SIG-M5 (cell line): Measurements from ENCODE around the gene GET3.
"Not testable (repeated sequence)": the region's sequence is repeated elsewhere in the genome, so short reads cannot be mapped to it uniquely, and the experiment has no call there.

ENCODE experiments used
- DNase-seq: peaks from one replicate; lab custom pipeline; 2025; lab: John Stamatoyannopoulos, UW

The GET3 gene

DNA sequence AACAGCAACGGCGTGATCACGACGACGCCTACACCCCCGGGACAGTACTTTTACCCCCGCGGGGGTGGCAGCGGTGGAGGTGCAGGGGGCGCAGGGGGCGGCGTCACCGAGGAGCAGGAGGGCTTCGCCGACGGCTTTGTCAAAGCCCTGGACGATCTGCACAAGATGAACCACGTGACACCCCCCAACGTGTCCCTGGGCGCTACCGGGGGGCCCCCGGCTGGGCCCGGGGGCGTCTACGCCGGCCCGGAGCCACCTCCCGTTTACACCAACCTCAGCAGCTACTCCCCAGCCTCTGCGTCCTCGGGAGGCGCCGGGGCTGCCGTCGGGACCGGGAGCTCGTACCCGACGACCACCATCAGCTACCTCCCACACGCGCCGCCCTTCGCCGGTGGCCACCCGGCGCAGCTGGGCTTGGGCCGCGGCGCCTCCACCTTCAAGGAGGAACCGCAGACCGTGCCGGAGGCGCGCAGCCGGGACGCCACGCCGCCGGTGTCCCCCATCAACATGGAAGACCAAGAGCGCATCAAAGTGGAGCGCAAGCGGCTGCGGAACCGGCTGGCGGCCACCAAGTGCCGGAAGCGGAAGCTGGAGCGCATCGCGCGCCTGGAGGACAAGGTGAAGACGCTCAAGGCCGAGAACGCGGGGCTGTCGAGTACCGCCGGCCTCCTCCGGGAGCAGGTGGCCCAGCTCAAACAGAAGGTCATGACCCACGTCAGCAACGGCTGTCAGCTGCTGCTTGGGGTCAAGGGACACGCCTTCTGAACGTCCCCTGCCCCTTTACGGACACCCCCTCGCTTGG lies 55.0 kb downstream of the GET3 start:
- no peak for DNase-seq

DNA sequence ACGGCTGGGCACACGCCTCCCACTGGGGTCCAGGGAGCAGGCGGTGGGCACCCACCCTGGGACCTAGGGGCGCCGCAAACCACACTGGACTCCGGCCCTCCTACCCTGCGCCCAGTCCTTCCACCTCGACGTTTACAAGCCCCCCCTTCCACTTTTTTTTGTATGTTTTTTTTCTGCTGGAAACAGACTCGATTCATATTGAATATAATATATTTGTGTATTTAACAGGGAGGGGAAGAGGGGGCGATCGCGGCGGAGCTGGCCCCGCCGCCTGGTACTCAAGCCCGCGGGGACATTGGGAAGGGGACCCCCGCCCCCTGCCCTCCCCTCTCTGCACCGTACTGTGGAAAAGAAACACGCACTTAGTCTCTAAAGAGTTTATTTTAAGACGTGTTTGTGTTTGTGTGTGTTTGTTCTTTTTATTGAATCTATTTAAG lies 55.6 kb downstream of the GET3 start:
- no peak for DNase-seq

DNA sequence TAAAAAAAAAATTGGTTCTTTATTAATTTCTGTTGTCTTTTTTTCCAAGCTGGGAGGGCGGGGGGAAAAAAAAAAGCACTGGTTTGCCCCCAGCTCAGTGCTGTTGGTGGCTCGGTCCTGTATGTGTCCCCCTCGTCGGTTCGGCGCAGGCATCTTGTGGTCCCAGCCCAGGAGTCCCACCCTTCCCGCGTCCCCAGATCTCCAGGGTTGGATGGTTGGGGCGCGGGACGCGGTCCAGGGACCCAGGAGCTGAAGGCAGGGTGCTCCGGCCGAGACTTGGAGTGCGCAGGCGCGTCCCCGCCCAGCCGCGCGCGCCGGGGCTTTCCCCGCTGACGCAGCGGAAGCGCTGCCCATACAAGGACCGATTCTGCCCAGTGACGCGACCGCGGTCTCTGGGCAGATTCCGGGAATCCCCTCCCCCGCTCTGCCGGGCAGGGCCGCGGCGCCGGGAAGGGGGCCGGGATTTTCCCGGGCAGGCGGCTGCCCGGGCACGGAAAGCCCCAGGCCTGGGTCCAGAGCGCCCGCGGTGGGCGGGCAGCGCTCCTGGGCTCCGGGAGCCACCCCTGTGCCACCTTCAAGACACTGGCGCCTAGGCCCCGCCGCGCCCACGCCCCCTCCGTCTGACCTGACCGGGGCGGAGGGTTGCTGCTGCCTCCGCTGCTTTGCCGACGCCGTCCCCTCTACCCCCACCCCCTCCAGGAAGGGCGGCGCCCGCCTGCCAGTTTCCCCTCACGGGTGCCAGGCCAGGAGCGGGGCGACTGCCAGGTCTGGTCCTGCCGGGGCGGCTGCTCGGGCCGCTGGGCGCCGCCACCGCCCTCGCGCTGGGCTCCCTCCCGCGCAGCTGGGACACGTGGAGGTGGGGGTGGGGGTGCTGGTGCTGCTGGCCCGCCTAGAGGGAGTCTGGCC lies 56.2 kb downstream of the GET3 start:
- DNase-seq: no peak

DNA sequence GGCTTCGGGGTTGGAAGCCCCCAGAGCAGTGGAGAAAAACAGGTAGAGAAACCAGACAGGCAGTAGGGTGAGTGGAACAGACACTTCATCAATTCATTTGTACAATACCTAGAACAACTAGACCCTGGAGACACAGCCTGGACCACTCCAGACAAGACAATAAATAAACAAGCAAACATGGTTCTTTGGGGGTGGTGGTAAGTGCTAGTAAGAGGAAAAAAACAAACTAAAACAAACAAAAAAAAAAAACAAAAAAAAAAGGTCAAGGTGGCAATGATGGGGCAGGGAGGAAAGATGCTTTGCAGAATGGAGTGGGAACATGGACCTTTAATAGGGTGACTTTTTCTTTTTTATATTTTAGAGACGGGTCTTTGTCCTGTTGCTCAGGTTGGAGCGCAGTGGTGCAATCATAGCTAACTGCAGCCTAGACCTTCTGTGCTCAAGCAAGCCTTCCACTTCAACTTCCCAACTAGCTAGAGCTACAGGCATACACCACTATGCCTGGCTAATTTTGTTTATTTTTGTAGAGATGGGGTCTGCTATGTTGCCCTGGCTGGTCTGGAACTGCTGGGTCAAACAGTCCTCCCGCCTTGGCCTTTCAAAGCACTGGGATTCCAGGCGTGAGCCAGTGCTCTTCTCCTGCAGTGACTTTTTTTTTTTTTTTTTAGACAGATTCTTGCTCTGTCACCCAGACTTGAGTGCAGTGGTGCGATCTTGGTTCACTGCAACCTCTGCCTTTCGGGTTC lies 57.1 kb downstream of the GET3 start:
- DNase-seq: no peak

- DNase-seq: no peak
Measured at GRCh38 chr19:12794971-12795381, 57.7 kb downstream of the GET3 start.

DNA sequence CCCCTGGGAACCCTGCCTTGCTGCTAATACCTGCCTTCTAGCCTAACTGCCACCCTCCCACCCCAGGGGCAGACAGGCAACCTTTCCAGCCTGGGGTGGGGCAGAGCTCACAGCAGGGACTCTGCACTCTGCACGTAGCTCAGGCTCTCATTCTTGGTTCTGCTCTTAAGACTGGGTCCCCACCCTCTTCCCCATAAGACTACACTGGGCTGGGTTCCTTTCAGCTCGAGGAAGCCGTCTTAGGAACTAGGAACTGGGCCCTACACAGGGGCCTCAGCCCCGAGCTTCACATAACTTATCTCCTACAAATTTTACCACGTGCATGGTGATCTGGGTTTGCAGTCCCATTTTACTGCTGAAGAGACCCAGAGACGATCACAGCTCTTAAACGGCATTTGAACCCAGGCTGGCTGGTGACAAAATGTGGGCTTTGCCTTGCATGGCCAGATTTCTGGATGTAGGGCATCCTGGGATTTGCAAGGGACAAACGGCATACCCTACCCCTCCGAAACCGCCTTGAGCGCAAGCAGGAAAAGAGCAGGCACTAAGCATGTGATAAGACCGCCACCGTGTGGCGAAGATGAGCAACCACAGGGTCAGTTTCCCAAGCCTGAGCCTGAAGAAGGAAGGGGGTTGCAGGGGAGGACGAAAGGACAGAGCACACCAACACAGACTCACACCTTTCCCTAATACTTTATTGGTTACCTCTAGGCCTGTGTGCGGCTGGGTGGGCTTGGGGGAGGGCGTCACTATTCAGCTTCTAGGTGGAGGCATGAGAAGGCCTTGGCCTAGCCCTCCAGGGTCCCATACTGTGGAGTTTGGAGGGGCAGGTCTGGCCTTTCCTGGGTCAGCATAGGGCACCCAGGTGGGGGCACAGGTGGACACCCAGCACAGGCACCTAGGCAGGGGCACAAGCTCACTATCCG lies 59.1 kb downstream of the GET3 start:
- no peak for DNase-seq

DNA sequence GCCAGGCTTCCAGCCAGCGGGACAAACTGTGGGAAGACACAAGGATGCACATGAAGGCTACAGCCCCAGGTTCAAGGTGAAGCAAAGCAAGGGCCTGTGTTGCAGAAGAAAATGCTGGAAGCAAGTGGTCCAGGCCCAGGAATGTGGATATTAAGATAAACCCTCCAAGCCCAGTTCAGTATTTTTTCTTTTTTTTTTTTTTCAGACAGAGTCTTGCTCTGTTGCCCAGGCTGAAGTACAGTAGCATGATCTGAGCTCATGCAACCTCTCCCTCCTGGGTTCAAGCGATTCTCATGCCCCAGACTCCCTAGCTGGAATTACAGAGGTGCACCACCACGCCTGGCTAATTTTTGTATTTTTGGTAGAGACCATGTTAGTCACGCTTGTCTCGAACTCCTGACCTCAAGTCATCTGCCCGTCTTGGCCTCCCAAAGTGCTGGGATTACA lies 59.9 kb downstream of the GET3 start:
- DNase-seq: no peak

DNA sequence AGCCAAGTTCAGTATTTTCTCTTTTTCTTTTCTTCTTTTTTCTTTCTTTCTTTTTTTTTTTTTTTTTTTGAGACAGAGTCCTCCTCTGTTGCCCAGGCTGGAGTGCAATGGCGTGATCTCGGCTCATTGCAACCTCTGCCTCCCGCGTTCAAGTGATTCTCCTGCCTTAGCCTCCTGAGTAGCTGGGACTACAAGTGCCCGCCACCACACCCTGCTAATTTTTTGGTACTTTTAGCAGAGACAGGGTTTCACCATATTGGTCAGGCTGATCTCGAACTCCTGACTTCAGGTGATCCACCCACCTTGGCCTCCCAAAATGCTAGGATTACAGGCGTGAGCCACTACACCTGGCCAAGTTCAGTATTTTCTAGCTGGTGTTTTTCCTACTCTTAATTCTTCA lies 60.3 kb downstream of the GET3 start:
- DNase-seq: not testable (repeated sequence)
